A549 (cell line): Measurements from ENCODE around the gene RAP1A.

ENCODE experiments used
- BHLHE40 ChIP-seq: IDR thresholded peaks from 2 replicates; pipeline ENCODE4 v1.6.1; 2012; ENCODE audit warnings: low read depth, low read length, inconsistent platforms
- CBX8 ChIP-seq: fragments of 200-600 bp; sonication (generic); IDR thresholded peaks from 2 replicates; pipeline ENCODE4 v1.6.1; 2016
- CEBPB ChIP-seq, 2 experiments: fragments of >200 bp in 1 of 2; sonication (Bioruptor Twin) in 1 of 2; formaldehyde crosslinking in 1 of 2; IDR thresholded peaks; 2 replicates each; pipeline ENCODE4 v1.6.1; 2012 to 2016
- CTCF ChIP-seq: fragments of >200 bp; sonication (Bioruptor Twin); formaldehyde crosslinking; IDR thresholded peaks from 3 replicates; pipeline ENCODE4 v1.5.1; 2016
- E2F6 ChIP-seq: IDR thresholded peaks from 2 replicates; pipeline ENCODE4 v1.6.1; 2012; ENCODE audit warnings: low read depth, borderline replicate concordance
- EHMT2 ChIP-seq: fragments of 200-600 bp; sonication (generic); IDR thresholded peaks from 2 replicates; pipeline ENCODE4 v1.6.1; 2016; ENCODE audit warnings: antibody characterized with exemption, low read depth, mild to moderate bottlenecking, moderate library complexity
- ELK1 ChIP-seq: fragments of 150-350 bp; IDR thresholded peaks from 2 replicates; pipeline ENCODE4 v1.6.1; 2014; ENCODE audit warnings: low read depth, mild to moderate bottlenecking, low read length
- EP300 ChIP-seq, 2 experiments: fragments of >200 bp; sonication (Bioruptor Twin); formaldehyde crosslinking; IDR thresholded peaks; 2 replicates in 1 of 2; 3 replicates in 1 of 2; pipeline ENCODE4 v1.6.1; 2016 to 2017
- FOSL2 ChIP-seq, 2 experiments: fragments of 450-650 bp in 1 of 2; fragments of >200 bp in 1 of 2; sonication (Bioruptor Twin) in 1 of 2; formaldehyde crosslinking; IDR thresholded peaks; 2 replicates each; pipeline versions ENCODE4 v1.5.0 to v1.6.1; 2016 to 2020; ENCODE audit warnings: mild to moderate bottlenecking in 1 of 2, moderate library complexity in 1 of 2
- HMGXB4 ChIP-seq: fragments of 250-450 bp; sonication (Bioruptor Pico); IDR thresholded peaks from 2 replicates; pipeline ENCODE4 v1.5.0; 2021; ENCODE audit warnings: mild to moderate bottlenecking, moderate library complexity, borderline replicate concordance
- HOXA7 ChIP-seq: fragments of 250-450 bp; sonication (Bioruptor Pico); IDR thresholded peaks from 2 replicates; pipeline ENCODE4 v1.5.0; 2020; ENCODE audit warnings: mild to moderate bottlenecking, moderate library complexity
- POLR2A ChIP-seq: IDR thresholded peaks from 2 replicates; pipeline ENCODE4 v1.6.1; 2012; ENCODE audit warnings: mild to moderate bottlenecking, low read length
- RCOR1 ChIP-seq: fragments of 150-350 bp; IDR thresholded peaks from 2 replicates; pipeline ENCODE4 v1.6.1; 2014; ENCODE audit warnings: antibody characterized with exemption, low read length, low read depth
- RNF2 ChIP-seq: fragments of 200-600 bp; sonication (generic); IDR thresholded peaks from 2 replicates; pipeline ENCODE4 v1.6.1; 2016; ENCODE audit warnings: low read depth, mild to moderate bottlenecking, antibody characterized with exemption, moderate library complexity, borderline replicate concordance

- TF ChIP-seq CTCF = no peak
- no peak for TF ChIP-seq FOSL2 (IDR thresholded peaks at IDR 0.05)
- no peak for TF ChIP-seq FOSL2 (CRISPR knock-in tag; IDR thresholded peaks at IDR 0.05)
- TF ChIP-seq RCOR1 = no peak
- TF ChIP-seq EP300 (IDR thresholded peaks at IDR 0.05) = no peak
- no peak for TF ChIP-seq HMGXB4
- no peak for TF ChIP-seq CEBPB (IDR thresholded peaks at IDR 0.05)
- no peak for TF ChIP-seq BHLHE40
- TF ChIP-seq ELK1 = no peak
- TF ChIP-seq E2F6 = no peak
- TF ChIP-seq CBX8 = no peak
- no peak for TF ChIP-seq EHMT2
- no peak for TF ChIP-seq POLR2A
- no peak for TF ChIP-seq HOXA7 (CRISPR knock-in tag)
- TF ChIP-seq RNF2 = no peak
Measured at GRCh38 chr1:111597426-111597825, 22.2 kb upstream of the RAP1A start.
